NT2/D1 (cell line): ENCODE data around the gene GFRA1.

Source experiments
- SUZ12 ChIP-seq: IDR thresholded peaks from 2 replicates; pipeline ENCODE4 v1.6.1; 2011; ENCODE audit not compliant: insufficient read length, insufficient read depth; ENCODE audit errors: extremely low read depth
- YY1 ChIP-seq: IDR thresholded peaks from 2 replicates; pipeline ENCODE4 v1.6.1; 2011; ENCODE audit not compliant: insufficient read length, insufficient read depth

DNA sequence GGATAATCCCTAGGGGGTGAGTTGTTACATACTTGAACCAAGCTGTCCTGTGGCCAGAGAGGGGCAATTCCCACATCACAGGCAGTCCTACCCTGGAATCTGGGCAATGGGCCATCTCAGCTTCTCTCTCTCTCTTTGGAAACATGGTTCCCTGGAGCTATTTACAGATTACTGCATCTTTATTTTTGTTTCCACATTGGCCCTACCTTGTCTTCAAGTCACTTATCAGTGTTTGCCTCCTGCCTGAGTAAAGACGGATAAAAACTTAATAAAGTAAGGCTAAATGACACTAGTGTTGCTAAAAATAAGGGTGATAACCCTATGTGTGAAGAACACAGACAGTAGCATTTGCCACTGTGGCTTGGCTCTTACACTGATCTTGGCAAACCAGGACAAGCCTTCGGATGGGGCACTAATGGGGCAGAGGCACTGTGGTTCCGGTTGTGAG is 228.2 kb downstream of the GFRA1 start:
- no peak for TF ChIP-seq YY1
- no peak for TF ChIP-seq SUZ12
